Liver (tissue), 9 donors: ENCODE measurements around the gene XPR1. TPM values are rescaled to one million over a fixed set of nuclear protein-coding genes. Genes with fewer than 3 reads are reported as not detected.

Experiments
- DNase-seq: peaks from one replicate; pipeline ENCODE4 v3.0.0-alpha.2; 2017; ENCODE audit warnings: low spot score
- H3K27ac ChIP-seq, 2 donors: one replicate each; pipeline ENCODE4 v1.7.0; 2013; ENCODE audit warnings: inconsistent platforms in 2 of 2, low read length in 2 of 2, control low read depth in 1 of 2, low read depth in 1 of 2, mild to moderate bottlenecking in 1 of 2
- H3K27me3 ChIP-seq, 4 donors: one replicate each; pipeline versions ENCODE4 v1.6.1 to v1.7.0; 2013; ENCODE audit warnings: low read length in 3 of 4, inconsistent platforms in 1 of 4, mild to moderate bottlenecking in 1 of 4, moderate library complexity in 1 of 4; ENCODE audit not compliant: control insufficient read depth in 4 of 4, insufficient read depth in 4 of 4
- H3K36me3 ChIP-seq, 4 donors: one replicate each; pipeline versions ENCODE4 v1.6.1 to v1.7.0; 2013; ENCODE audit warnings: low read length in 3 of 4, mild to moderate bottlenecking in 3 of 4, low read depth in 1 of 4, moderate library complexity in 1 of 4; ENCODE audit not compliant: control insufficient read depth in 4 of 4, insufficient read depth in 3 of 4
- H3K4me1 ChIP-seq, 4 donors: one replicate each; pipeline versions ENCODE4 v1.6.1 to v1.7.0; 2013; ENCODE audit warnings: low read length in 3 of 4, mild to moderate bottlenecking in 3 of 4, moderate library complexity in 1 of 4; ENCODE audit not compliant: control insufficient read depth in 4 of 4, insufficient read depth in 4 of 4
- H3K4me3 ChIP-seq, 3 donors: one replicate each; pipeline versions ENCODE4 v1.6.1 to v1.7.0; 2013; ENCODE audit warnings: low read length in 3 of 3, control low read depth in 1 of 3, low read depth in 1 of 3, mild to moderate bottlenecking in 1 of 3
- H3K9ac ChIP-seq, 2 donors: one replicate each; pipeline ENCODE4 v1.7.0; 2013; ENCODE audit warnings: low read length in 2 of 2, mild to moderate bottlenecking in 2 of 2, moderate library complexity in 2 of 2, control low read depth in 1 of 2, low read depth in 1 of 2
- H3K9me3 ChIP-seq, 4 donors: one replicate each; pipeline versions ENCODE4 v1.6.1 to v1.7.0; 2013; ENCODE audit warnings: low read length in 3 of 4; ENCODE audit not compliant: control insufficient read depth in 4 of 4
- EGR1 ChIP-seq, 2 donors: IDR thresholded peaks; 2 replicates each; pipeline ENCODE4 v1.6.1; 2016 to 2018; ENCODE audit warnings: antibody characterized with exemption in 2 of 2, low read depth in 2 of 2
- FOXA1 ChIP-seq: IDR thresholded peaks from 2 replicates; pipeline ENCODE4 v1.6.1; 2016; ENCODE audit warnings: antibody characterized with exemption
- FOXA2 ChIP-seq: IDR thresholded peaks from 2 replicates; pipeline ENCODE4 v1.6.1; 2016; ENCODE audit warnings: antibody characterized with exemption
- GABPA ChIP-seq, 2 donors: IDR thresholded peaks in 1 of 2; conservative IDR thresholded peaks in 1 of 2; 2 replicates each; pipeline ENCODE4 v1.6.1; 2016; ENCODE audit warnings: antibody characterized with exemption in 2 of 2, mild to moderate bottlenecking in 1 of 2, moderate library complexity in 1 of 2
- HNF4A ChIP-seq, 2 donors: conservative IDR thresholded peaks; 2 replicates each; pipeline ENCODE4 v1.6.1; 2016; ENCODE audit warnings: antibody characterized with exemption in 2 of 2, mild to moderate bottlenecking in 2 of 2
- HNF4G ChIP-seq: IDR thresholded peaks from 2 replicates; pipeline ENCODE4 v1.6.1; 2016; ENCODE audit warnings: antibody characterized with exemption
- JUND ChIP-seq, 2 donors: IDR thresholded peaks; 2 replicates each; pipeline ENCODE4 v1.6.1; 2016; ENCODE audit warnings: antibody characterized with exemption in 2 of 2
- RAD21 ChIP-seq, 2 donors: IDR thresholded peaks; 2 replicates each; pipeline ENCODE4 v1.6.1; 2016; ENCODE audit warnings: antibody characterized with exemption in 2 of 2, mild to moderate bottlenecking in 2 of 2
- SP1 ChIP-seq: IDR thresholded peaks from 2 replicates; pipeline ENCODE4 v1.6.1; 2018; ENCODE audit warnings: antibody characterized with exemption, mild to moderate bottlenecking
- TAF1 ChIP-seq: conservative IDR thresholded peaks from 2 replicates; pipeline ENCODE4 v1.6.1; 2016; ENCODE audit warnings: antibody characterized with exemption, mild to moderate bottlenecking
- WGBS: extraction: QIAGEN DNeasy Blood & Tissue Kit; methylation state at CpG from one replicate; pipeline ENCODE4 v1.1.7; 2013; 5-methylcytosine and 5-hydroxymethylcytosine counted together
- polyA plus RNA-seq, 2 donors: library from polyadenylated mRNA; stranded (reverse) in 1 of 2; unstranded in 1 of 2; fragments of 200-250 nt in 1 of 2; fragments of >200 nt in 1 of 2; fragmentation: Nextera tagmentation in 1 of 2; extraction: Ambion mirVana in 1 of 2; gene quantifications; one replicate each; pipeline versions ENCODE4 v1.2.1 to v1.2.3, GENCODE V29; 2013 to 2015
- total RNA-seq, 2 donors: library from RNA; depleted of rRNA; stranded (reverse); fragments of >200 nt; gene quantifications; one replicate each; pipeline ENCODE4 v1.2.3, GENCODE V29; 2014
- TF ChIP-seq, protein P1 (sequence below): IDR thresholded peaks from 2 replicates; pipeline ENCODE4 v1.6.1; 2016; ENCODE audit warnings: antibody characterized with exemption, mild to moderate bottlenecking
- TF ChIP-seq, protein P2 (sequence below): IDR thresholded peaks from 2 replicates; pipeline ENCODE4 v1.6.1; 2016; ENCODE audit warnings: antibody characterized with exemption
- TF ChIP-seq, protein P3 (sequence below): IDR thresholded peaks from 2 replicates; pipeline ENCODE4 v1.6.1; 2016; ENCODE audit warnings: antibody characterized with exemption
- TF ChIP-seq, protein P4 (sequence below): IDR thresholded peaks from 2 replicates; pipeline ENCODE4 v1.6.1; 2016; ENCODE audit warnings: antibody characterized with exemption
- donor health status: healthy.
- donor health status: healthy.
- donor health status: healthy.
- donor health status: healthy.
- donor health status: healthy.

XPR1 gene
- total and polyA plus RNA-seq, 4 donors: 1.8 to 14.3 (median 5.9) TPM

DNA sequence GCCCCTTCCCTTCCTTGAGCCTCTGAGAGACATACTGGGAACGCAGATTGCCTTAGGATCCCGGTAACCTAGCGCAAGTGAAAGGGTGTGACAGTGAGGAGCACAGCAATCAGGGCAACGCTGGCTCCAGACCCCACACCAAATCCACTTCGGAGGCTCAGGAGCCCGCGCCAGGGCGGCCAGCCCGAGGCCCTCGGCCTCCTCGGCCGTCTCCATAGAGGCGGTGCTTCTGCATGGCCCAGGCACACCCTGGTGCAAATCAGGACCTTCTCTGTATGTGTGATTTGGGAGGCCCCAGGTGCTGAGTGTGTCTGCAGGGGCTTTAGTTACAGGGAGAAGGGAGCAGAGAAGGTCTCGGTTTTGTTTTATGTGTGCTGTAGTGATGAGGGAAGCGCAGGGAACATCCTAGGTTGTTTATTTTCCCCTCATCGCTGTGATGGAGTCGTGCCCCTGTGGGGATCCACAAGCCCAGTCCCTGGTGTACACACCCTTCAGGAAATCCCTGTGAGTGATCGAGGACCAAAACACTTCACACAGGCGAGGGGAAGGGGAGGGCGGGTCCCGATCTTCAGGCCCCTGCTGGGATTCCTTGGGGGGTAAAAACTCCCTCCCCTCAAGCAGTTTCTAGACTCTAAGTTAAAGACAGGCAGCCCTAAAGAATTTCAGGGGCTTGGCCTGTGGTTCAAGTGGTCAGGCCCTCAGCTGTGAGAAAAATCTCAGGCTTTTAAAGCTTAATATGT is 290.2 kb downstream of the XPR1 start:
- Histone ChIP-seq H3K9me3 (no peaks in the 10 kb centered on the region), H3K27ac (no peak overlapping the region), H3K36me3 (no peaks in the 10 kb centered on the region), H3K27me3 (no peaks in the 10 kb centered on the region), H3K9ac (no peak overlapping the region), H3K4me3 (no peak overlapping the region), H3K4me1 (peaks cover 1 to 11% (median 4%) of the 10 kb centered on the region in 4 donors)
- DNase-seq: no peak
- TF ChIP-seq, protein P1, sequence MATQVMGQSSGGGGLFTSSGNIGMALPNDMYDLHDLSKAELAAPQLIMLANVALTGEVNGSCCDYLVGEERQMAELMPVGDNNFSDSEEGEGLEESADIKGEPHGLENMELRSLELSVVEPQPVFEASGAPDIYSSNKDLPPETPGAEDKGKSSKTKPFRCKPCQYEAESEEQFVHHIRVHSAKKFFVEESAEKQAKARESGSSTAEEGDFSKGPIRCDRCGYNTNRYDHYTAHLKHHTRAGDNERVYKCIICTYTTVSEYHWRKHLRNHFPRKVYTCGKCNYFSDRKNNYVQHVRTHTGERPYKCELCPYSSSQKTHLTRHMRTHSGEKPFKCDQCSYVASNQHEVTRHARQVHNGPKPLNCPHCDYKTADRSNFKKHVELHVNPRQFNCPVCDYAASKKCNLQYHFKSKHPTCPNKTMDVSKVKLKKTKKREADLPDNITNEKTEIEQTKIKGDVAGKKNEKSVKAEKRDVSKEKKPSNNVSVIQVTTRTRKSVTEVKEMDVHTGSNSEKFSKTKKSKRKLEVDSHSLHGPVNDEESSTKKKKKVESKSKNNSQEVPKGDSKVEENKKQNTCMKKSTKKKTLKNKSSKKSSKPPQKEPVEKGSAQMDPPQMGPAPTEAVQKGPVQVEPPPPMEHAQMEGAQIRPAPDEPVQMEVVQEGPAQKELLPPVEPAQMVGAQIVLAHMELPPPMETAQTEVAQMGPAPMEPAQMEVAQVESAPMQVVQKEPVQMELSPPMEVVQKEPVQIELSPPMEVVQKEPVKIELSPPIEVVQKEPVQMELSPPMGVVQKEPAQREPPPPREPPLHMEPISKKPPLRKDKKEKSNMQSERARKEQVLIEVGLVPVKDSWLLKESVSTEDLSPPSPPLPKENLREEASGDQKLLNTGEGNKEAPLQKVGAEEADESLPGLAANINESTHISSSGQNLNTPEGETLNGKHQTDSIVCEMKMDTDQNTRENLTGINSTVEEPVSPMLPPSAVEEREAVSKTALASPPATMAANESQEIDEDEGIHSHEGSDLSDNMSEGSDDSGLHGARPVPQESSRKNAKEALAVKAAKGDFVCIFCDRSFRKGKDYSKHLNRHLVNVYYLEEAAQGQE: no peak
- TF ChIP-seq FOXA1 (no peak), HNF4G (no peak), TAF1 (no peak), JUND (IDR thresholded peaks at IDR 0.05) (no peak), HNF4A (conservative IDR thresholded peaks at IDR 0.05) (no peak), EGR1 (IDR thresholded peaks at IDR 0.05; ENCODE audit: low read depth in 2 of 2) (no peak)
- TF ChIP-seq, protein P2, sequence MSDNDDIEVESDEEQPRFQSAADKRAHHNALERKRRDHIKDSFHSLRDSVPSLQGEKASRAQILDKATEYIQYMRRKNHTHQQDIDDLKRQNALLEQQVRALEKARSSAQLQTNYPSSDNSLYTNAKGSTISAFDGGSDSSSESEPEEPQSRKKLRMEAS: no peak
- 93% methylated on average over 21 of the region's 21 CpGs for WGBS

DNA sequence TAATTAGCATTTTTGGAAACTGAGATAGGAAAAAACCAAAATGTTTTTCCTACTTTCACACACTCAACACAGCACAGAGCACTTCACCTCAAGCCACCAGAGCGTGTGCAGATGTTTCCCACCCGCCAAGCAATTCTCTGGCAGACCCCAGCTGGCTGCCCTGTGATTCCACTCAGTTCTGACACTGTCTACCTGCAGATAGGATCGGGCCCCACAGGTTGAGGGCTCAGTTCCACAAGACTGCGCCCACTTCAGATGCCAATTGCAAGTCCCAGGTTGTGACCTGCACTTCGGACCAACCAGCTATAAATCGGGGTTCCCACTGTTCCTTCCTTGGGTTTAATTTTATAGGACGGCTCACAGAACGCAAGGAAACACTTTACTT is 290.8 kb downstream of the XPR1 start:
- no peak for DNase-seq
- 94% methylated on average over 8 of the region's 8 CpGs for WGBS
- Histone ChIP-seq H3K4me3 (no peak overlapping the region), H3K4me1 (peaks cover 1 to 11% (median 4%) of the 10 kb centered on the region in 4 donors), H3K9ac (no peak overlapping the region), H3K27ac (no peak overlapping the region), H3K9me3 (no peaks in the 10 kb centered on the region), H3K27me3 (no peaks in the 10 kb centered on the region), H3K36me3 (no peaks in the 10 kb centered on the region)
- TF ChIP-seq GABPA (IDR thresholded peaks at IDR 0.05 in 1 of 2, conservative IDR thresholded peaks at IDR 0.05 in 1 of 2): no peak
- TF ChIP-seq FOXA2: no peak
- TF ChIP-seq, protein P3, sequence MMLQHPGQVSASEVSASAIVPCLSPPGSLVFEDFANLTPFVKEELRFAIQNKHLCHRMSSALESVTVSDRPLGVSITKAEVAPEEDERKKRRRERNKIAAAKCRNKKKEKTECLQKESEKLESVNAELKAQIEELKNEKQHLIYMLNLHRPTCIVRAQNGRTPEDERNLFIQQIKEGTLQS: no peak
- no peak for TF ChIP-seq RAD21 (IDR thresholded peaks at IDR 0.05)

DNA sequence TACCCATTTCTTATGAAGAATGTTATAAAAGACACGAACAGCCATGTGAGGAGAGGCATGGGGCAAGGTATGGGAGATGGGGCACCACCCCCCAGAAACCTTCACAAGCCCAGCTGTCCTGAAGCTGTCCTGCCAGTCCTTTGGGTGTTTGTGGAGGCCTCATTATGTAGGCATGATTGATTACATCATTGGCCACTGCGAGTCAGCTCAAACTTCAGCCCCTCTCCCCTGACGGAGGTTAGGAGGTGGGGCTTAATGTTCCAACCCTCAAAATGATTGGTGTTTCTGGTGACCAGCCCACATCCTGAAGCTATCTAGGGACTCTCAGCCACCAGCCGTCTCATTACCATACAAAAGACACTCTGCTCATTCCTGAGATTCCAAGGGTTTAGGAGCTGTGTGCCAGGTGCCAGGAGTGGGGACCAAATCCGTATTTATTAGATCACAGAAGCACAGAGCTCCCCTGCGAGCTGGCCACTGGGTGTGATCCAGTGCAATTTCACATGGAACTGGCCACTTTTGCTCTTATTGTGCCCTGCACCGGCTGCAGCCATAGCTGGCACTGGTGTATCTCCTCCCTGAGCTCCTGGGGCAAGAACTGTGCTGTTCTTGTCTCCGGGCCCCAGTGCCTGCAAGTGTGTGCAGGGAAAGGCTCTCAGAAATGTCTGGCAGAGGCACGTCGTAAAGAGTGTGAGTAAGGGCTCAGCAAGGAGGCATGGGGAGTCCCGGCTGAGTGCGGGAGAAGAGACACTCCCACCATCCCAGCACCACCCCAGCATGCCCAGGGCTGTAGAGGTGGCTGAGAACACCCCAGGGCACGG is 291.4 kb downstream of the XPR1 start:
- TF ChIP-seq SP1 (no peak), GABPA (IDR thresholded peaks at IDR 0.05 in 1 of 2, conservative IDR thresholded peaks at IDR 0.05 in 1 of 2) (no peak), FOXA1 (no peak), JUND (IDR thresholded peaks at IDR 0.05) (no peak), EGR1 (IDR thresholded peaks at IDR 0.05; ENCODE audit: low read depth in 2 of 2) (no peak), FOXA2 (no peak), TAF1 (no peak)
- TF ChIP-seq, protein P3: no peak
- TF ChIP-seq, protein P4, sequence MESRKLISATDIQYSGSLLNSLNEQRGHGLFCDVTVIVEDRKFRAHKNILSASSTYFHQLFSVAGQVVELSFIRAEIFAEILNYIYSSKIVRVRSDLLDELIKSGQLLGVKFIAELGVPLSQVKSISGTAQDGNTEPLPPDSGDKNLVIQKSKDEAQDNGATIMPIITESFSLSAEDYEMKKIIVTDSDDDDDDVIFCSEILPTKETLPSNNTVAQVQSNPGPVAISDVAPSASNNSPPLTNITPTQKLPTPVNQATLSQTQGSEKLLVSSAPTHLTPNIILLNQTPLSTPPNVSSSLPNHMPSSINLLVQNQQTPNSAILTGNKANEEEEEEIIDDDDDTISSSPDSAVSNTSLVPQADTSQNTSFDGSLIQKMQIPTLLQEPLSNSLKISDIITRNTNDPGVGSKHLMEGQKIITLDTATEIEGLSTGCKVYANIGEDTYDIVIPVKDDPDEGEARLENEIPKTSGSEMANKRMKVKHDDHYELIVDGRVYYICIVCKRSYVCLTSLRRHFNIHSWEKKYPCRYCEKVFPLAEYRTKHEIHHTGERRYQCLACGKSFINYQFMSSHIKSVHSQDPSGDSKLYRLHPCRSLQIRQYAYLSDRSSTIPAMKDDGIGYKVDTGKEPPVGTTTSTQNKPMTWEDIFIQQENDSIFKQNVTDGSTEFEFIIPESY: no peak
- no peaks in the 10 kb centered on the region for H3K27me3 ChIP-seq
- no peaks in the 10 kb centered on the region for H3K36me3 ChIP-seq
- H3K4me3 ChIP-seq: no peak overlapping the region
- no peaks in the 10 kb centered on the region for H3K9me3 ChIP-seq
- peaks cover 1 to 11% (median 4%) of the 10 kb centered on the region in 4 donors for H3K4me1 ChIP-seq
- H3K27ac ChIP-seq: no peak overlapping the region
- DNase-seq: peak; percentile 61
- H3K9ac ChIP-seq: no peak overlapping the region
- WGBS: 78% methylated on average over 13 of the region's 13 CpGs
